Adrenal gland (tissue), 5 donors: Measurements from ENCODE around the gene CDHR2.

Source experiments
- CTCF ChIP-seq, 6 experiments: fragments of 450-650 bp in 4 of 6; fragments of 200-600 bp in 2 of 6; sonication (generic) in 1 of 6; IDR thresholded peaks; 1 replicate in 5 of 6; 2 replicates in 1 of 6; pipeline versions ENCODE4 v1.5.1 to v1.8.0; 2016 to 2021; ENCODE audit warnings: antibody characterized with exemption in 6 of 6, mild to moderate bottlenecking in 2 of 6, moderate library complexity in 1 of 6
- POLR2A ChIP-seq, 2 donors: fragments of 450-650 bp; IDR thresholded peaks; one replicate each; pipeline ENCODE4 v1.6.1; 2017; ENCODE audit warnings: antibody characterized with exemption in 2 of 2, mild to moderate bottlenecking in 2 of 2, moderate library complexity in 1 of 2
- donor health status: DM: no; HTN: no; CAD: no.

- TF ChIP-seq CTCF (IDR thresholded peaks at IDR 0.05): no peak
- TF ChIP-seq POLR2A (IDR thresholded peaks at IDR 0.05): no peak
Observed at GRCh38 chr5:176528761-176529115, 20.4 kb upstream of the CDHR2 start.
